GM19351 (cell line): ENCODE results near the gene FOS.
"Not testable (repeated sequence)": the region's sequence is repeated elsewhere in the genome, so short reads cannot be mapped to it uniquely, and the experiment has no call there.

Source experiments
- ATAC-seq: cut with Tn5 transposase; IDR thresholded peaks from one replicate; pipeline ENCODE4 v1.9.1; 2021; ENCODE audit warnings: mild to moderate bottlenecking, moderate library complexity; ENCODE audit not compliant: unreplicated experiment

The FOS gene

GRCh38 chr14:75274899-75275569 is 3.6 kb upstream of the FOS start:
- ATAC-seq, result no peak

DNA sequence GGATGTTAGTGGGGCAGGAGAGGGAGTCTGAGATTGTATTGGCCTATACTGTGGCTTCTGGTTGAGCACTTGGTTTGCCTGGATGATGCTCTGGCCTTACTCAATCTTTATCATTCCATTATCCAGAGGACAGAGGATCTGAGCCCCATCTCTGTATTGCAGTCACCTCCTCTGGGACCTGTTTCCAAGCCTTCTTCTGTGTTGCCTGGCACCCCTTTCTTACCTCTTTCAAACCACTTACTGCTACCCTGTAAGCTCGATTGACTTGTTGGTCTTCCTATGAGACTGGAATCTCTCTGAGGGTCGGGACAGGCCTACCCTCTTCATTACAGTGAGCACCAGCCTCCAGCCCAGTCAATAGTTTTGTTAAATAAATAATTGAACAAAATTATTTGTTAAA is 3.0 kb upstream of the FOS start:
- no peak for ATAC-seq

GRCh38 chr14:75277008-75277814 is 1.4 kb upstream of the FOS start:
- no peak for ATAC-seq

GRCh38 chr14:75277815-75278421 is 710 bp upstream of the FOS start:
- peak; percentile 2 for ATAC-seq

DNA sequence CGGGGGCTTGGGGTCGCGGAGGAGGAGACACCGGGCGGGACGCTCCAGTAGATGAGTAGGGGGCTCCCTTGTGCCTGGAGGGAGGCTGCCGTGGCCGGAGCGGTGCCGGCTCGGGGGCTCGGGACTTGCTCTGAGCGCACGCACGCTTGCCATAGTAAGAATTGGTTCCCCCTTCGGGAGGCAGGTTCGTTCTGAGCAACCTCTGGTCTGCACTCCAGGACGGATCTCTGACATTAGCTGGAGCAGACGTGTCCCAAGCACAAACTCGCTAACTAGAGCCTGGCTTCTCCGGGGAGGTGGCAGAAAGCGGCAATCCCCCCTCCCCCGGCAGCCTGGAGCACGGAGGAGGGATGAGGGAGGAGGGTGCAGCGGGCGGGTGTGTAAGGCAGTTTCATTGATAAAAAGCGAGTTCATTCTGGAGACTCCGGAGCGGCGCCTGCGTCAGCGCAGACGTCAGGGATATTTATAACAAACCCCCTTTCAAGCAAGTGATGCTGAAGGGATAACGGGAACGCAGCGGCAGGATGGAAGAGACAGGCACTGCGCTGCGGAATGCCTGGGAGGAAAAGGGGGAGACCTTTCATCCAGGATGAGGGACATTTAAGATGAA is 630 bp downstream of the FOS start:
- no peak for ATAC-seq

DNA sequence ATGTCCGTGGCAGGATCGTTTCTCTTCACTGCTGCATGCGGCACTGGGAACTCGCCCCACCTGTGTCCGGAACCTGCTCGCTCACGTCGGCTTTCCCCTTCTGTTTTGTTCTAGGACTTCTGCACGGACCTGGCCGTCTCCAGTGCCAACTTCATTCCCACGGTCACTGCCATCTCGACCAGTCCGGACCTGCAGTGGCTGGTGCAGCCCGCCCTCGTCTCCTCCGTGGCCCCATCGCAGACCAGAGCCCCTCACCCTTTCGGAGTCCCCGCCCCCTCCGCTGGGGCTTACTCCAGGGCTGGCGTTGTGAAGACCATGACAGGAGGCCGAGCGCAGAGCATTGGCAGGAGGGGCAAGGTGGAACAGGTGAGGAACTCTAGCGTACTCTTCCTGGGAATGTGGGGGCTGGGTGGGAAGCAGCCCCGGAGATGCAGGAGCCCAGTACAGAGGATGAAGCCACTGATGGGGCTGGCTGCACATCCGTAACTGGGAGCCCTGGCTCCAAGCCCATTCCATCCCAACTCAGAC is 1.2 kb downstream of the FOS start:
- no peak for ATAC-seq

DNA sequence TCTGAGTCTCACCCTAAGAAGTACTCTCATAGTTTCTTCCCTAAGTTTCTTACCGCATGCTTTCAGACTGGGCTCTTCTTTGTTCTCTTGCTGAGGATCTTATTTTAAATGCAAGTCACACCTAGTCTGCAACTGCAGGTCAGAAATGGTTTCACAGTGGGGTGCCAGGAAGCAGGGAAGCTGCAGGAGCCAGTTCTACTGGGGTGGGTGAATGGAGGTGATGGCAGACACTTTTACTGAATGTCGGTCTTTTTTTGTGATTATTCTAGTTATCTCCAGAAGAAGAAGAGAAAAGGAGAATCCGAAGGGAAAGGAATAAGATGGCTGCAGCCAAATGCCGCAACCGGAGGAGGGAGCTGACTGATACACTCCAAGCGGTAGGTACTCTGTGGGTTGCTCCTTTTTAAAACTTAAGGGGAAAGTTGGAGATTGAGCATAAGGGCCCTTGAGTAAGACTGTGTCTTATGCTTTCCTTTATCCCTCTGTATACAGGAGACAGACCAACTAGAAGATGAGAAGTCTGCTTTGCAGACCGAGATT is 1.7 kb downstream of the FOS start:
- ATAC-seq, result no peak

DNA sequence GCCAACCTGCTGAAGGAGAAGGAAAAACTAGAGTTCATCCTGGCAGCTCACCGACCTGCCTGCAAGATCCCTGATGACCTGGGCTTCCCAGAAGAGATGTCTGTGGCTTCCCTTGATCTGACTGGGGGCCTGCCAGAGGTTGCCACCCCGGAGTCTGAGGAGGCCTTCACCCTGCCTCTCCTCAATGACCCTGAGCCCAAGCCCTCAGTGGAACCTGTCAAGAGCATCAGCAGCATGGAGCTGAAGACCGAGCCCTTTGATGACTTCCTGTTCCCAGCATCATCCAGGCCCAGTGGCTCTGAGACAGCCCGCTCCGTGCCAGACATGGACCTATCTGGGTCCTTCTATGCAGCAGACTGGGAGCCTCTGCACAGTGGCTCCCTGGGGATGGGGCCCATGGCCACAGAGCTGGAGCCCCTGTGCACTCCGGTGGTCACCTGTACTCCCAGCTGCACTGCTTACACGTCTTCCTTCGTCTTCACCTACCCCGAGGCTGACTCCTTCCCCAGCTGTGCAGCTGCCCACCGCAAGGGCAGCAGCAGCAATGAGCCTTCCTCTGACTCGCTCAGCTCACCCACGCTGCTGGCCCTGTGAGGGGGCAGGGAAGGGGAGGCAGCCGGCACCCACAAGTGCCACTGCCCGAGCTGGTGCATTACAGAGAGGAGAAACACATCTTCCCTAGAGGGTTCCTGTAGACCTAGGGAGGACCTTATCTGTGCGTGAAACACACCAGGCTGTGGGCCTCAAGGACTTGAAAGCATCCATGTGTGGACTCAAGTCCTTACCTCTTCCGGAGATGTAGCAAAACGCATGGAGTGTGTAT is 2.4 kb downstream of the FOS start:
- ATAC-seq, result no peak

GRCh38 chr14:75281654-75282019 is 3.0 kb downstream of the FOS start:
- ATAC-seq, result no peak

- ATAC-seq, result no peak
These were observed 3.5 kb downstream of the FOS start for GRCh38 chr14:75282170-75282554.

- ATAC-seq, result not testable (repeated sequence)
These were observed 4.0 kb downstream of the FOS start for GRCh38 chr14:75282555-75283161.

- ATAC-seq, result no peak
These were observed 4.7 kb downstream of the FOS start for GRCh38 chr14:75283162-75283832.

GRCh38 chr14:75283833-75284563 is 5.4 kb downstream of the FOS start:
- ATAC-seq, result no peak

GRCh38 chr14:75285331-75285730 is 6.7 kb downstream of the FOS start:
- no peak for ATAC-seq

- ATAC-seq, result no peak
These were observed 7.7 kb downstream of the FOS start for GRCh38 chr14:75286313-75286712.

DNA sequence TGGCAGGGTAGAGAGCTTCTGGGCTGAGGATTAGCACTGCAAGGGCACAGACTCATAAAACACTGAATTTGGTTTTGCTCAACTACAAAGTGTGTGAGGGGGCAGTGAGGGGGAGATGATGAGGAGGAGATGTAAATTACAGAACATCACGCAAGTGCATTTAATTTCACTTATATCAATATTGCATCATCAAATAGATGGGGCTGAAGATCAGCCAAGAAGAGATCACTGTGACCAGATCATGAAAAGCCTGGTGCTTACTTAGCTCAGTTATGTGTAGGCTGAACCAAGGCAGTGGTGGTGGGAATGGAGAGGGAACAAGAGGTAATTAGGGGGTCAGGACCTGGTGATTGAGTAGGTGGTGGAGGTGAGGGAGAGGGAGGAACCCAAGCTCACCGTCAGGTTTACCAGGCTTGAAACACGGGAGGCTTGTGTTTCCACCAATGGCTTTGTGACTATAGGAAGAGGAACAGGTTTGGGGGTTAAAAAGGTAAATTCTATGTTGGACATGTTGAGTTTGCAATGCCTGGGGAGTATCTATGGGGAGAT is 11.3 kb downstream of the FOS start:
- ATAC-seq, result no peak

GRCh38 chr14:75290851-75291250 is 12.2 kb downstream of the FOS start:
- ATAC-seq, result no peak

DNA sequence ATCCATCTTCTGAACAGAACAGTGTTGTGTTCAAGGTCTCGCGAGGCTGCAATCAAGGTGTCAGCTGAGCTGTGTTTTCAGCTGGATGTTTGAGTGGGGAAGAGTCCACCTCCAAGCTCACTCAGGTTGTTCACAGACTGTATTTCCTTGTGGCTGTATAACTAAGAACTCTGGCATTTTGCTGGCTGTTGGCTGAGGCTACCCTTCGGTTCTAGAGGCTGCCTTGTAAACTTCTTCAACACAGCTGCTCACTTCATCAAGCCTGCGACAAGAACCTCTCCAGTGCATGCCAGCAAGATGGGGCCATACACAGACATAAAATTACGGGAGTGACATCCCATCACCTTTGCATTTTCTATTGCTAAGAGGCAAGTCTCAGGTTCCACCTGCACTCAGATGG is 12.7 kb downstream of the FOS start:
- no peak for ATAC-seq
